Stimulated activated CD8-positive, alpha-beta memory T cell treated with anti-CD3 and anti-CD28 coated beads, Interleukin-4, amount 100 ng/mL, for 24 hours (primary cell): ENCODE data around the gene CAMTA1.

ENCODE experiments used
- DNase-seq: peaks from one replicate; pipeline ENCODE4 v3.0.0-alpha.2; 2020; ENCODE audit warnings: low read depth

CAMTA1 gene

DNA sequence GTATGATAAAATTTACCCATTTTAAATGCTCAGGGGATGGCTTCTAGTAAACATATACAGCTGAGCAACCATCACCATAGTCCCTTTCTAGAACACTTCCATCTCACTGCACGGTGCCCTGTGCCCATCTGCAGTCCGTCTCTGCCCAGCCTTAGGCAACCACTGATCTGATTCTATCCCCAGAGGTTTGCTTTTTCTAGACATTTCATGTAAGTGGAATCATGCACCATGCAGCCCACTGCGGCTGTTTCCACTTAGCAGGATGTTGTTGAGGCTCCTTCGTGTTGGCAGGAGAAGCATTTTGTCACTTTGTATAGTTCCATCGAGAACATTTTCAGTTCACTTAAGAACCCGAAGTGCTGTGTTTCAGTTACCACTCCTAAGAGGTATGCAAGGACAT, 958.1 kb downstream of the CAMTA1 start:
- DNase-seq = no peak

DNA sequence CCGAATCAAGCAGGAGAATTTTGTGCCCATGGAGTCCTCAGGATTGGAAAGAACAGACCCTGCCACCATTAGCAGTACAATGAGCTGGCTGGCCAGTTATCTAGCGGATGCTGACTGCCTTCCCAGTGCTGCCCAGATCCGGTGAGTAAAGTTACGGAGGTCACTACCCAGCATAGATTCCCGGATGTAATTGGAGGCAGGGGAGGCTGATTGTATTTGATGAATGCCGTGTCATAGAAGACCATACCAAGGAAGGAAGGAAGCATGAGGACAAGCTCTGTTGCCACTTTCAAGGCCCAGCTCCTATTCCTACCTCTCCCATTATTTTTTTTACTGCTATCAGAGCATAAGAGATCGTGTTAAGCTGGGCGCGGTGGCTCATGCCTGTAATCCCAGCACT, 959.6 kb downstream of the CAMTA1 start:
- no peak for DNase-seq

GRCh38 chr1:7745783-7746182, 960.5 kb downstream of the CAMTA1 start:
- no peak for DNase-seq

DNA sequence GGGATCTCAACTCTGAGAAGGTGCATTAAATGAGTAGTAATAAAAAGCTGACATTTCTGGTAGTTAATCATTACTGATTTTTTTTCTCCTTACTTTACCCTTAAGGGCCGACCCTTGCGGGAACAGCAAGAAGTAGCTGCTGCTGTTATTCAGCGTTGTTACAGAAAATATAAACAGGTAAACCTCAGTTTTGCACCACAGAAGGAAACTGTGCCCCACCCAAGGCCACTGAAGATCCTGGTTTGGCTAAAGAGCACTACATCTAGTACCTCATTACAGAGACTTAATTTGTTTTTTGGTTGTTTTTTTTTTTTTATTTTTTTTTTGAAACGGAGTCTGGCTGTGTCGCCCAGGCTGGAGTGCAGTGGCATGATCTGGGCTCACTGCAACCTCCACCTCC, 962.4 kb downstream of the CAMTA1 start:
- no peak for DNase-seq

- no peak for DNase-seq
Measured at GRCh38 chr1:7749126-7749525, 963.9 kb downstream of the CAMTA1 start.

DNA sequence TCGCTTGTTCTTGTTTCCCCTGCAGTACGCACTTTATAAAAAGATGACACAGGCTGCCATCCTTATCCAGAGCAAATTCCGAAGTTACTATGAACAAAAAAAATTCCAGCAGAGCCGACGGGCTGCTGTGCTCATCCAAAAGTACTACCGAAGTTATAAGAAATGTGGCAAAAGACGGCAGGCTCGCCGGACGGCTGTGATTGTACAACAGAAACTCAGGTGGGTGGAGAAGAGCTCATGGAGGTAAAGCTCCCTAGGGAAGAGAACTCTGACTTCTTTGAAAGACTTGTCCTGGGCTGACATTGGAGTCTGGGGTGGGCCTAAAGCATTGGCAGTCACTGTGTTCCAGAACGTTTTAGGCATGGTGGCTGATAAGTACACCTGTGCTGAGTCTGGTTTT, 965.9 kb downstream of the CAMTA1 start:
- no peak for DNase-seq

- DNase-seq = peak; percentile 8
Measured at GRCh38 chr1:7752512-7753417, 967.5 kb downstream of the CAMTA1 start.

DNA sequence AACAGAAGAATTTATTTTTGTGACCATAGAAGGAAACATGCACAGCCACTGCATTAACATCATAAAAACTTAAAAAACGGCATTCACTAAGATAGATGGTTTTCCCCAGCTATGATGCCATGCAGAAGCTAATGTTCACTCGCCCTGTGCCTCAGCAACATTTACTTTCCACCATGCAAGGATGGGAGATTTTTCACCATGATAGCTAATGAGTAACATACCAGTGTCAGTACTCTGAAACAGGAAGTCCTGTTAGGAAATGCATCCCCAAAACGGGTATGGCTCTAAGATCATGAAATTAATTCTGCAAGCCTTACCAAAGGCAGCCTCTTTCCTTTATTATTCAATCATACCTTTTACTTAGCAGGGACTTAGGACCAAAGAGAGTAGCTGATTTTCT, 968.4 kb downstream of the CAMTA1 start:
- DNase-seq = no peak

- no peak for DNase-seq
Measured at GRCh38 chr1:7754234-7754633, 969.0 kb downstream of the CAMTA1 start.

DNA sequence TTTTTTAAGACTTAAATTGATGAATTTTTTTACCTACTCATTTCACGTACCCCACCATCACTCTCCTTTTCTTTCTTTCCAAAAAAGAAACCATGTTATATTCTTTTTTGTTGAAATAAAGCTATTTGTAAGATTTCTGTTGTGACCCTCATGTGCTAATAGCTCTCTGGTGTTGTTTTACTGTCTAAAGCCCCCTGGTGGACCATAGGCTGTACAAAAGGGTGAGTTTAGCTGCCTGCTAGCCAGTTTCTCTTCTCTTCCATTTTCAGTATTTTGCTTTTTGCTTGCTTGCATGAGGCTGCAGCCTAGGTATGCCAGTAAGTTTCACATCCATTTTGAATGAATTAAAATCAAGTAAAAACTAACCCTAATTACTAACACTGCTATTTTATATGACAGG, 970.2 kb downstream of the CAMTA1 start:
- no peak for DNase-seq

- no peak for DNase-seq
Measured at GRCh38 chr1:7760245-7760644, 975.0 kb downstream of the CAMTA1 start.

DNA sequence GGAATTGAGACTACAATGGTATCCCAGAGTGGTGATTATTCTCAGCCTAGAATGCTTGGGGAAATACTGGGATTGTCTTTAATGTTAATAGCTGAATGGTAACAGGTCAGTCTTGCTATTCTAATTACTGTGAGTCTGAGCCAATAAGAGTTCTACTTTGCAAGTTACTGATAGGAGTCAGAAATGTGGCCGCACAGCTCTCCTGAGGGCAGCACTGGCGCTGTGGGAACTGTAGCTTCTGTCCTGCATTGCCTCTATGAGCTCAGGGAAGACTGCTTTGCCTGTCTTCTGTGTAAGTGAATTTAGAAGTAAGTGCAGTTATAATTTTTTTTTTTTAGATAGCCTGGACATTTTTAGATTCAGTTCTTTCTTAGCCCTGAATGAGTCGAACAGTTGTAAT, 975.8 kb downstream of the CAMTA1 start:
- no peak for DNase-seq

GRCh38 chr1:7767176-7767575, 981.9 kb downstream of the CAMTA1 start:
- no peak for DNase-seq

DNA sequence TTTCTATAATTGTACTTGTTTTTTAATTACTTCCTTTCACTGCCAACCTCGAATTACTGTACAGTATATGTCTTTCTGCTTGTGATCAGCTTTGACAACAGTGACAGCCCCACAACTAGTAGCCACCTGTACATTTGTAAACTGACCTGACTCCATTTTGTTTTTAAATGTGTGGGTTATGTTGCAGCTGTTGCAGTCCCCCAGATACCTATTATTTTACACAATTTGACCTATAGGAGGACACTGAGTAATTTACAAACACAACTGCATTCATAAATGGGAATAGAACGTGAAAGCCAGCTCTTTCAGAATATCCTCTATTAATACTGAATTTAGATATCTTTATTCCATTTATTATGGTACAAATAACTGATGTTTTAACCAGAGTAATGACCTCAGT, 983.3 kb downstream of the CAMTA1 start:
- DNase-seq = no peak

- DNase-seq = no peak
Measured at GRCh38 chr1:7769673-7770412, 984.6 kb downstream of the CAMTA1 start.

DNA sequence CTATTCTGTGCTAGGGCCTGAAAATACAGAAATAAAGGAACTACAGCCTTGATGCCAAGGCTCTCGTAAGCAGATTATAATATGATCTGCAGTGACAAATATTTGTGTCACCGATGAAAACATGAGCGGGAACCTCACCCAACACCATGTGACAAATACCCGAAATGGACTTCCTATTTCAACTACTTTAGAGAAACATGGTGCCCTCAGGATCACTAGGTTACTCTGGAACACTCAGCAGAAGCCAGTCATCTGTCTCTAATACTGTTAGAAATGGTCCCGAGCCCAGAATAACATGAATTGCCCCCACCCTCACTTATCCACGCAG, 985.4 kb downstream of the CAMTA1 start:
- DNase-seq = no peak

DNA sequence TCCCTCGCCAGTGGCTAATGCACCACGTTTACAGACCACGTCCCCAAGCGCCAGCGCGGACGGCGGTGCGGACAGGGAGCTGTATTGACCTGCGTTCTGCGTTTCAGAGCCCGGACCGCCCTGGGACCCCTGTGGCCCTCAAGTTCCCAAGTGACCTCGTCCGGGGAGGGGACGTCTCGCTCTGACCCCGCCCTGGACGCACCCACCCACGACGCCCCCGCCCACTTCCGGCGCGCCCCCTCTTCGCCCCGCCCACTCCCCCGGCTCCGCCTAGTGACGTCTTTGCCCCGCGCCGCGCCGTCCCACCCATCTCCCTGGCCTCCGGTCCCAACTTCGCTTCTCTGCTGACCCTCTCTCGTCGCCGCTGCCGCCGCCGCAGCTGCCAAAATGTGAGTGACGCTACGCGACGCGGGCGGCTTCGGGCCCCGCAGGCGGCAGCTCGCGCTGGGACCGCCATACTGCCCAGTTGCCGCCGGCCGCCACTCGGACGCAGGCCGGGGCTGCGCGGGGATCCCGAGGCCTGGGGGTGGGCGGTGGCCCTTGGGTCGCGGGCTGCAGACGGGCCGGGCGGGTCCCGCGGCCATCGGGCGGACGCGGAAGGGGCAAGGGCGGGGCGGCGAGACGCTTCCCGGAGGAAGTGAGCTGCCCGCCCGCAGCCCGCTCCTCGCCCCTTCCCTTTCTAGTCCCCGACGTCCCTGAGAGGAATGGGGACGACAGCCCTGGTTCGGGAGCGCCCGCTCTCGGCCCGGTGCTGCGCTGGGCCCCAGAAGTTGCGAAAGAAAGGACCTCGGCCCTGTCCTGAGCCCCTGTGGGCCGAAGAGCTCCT, 986.0 kb downstream of the CAMTA1 start, which contains the start of gene VAMP3:
Gene VAMP3, plus strand, starts transcription at position 300 of the 826 bp plus-strand sequence. Its CDS starts 88 bp downstream, at position 388.
- DNase-seq = peak; percentile 77

GRCh38 chr1:7771823-7772299, 986.6 kb downstream of the CAMTA1 start:
- no peak for DNase-seq

DNA sequence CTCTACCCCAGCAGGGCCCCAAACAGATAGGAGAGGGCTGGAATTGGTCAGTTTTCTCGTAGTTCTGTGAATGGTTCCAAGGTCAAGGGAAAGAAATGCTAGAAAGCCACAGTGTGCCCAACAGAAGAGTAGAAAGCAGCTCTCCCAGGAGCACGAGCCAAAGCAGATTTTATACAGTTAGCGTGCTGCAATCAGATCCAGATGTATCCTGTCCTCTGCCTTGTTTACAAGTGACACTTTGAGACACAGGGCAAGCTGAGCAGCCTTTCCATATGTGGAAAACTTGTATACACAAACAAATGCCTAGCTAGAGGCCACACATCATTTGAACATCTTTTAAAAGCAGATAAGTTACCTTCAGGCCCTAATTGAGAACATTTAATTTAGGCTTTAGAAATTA, 992.3 kb downstream of the CAMTA1 start:
- no peak for DNase-seq

- DNase-seq = no peak
Measured at GRCh38 chr1:7778133-7778628, 992.9 kb downstream of the CAMTA1 start.

DNA sequence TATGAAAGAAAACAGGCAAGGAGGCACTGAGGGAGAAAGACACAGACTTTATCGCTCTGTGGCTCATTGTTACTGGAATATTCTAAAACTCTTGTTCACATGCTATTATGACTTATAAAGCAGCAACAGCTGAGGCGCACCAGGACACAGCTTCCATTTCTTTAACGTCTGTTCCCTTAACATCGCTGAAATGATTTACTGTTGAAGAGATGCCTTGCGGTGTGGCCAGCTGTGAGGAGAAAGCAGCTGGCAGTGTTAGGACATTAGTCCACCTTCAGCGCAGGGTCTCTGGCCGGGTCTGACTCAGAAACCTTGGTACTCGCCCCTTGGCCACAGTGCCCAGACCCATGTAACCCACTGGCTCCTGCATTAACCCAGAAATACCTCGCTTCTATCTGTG, 995.7 kb downstream of the CAMTA1 start:
- DNase-seq = no peak

GRCh38 chr1:7781501-7781900, 996.2 kb downstream of the CAMTA1 start:
- no peak for DNase-seq
